Osteoblast (primary cell): ENCODE results near the gene GPATCH1. TPM values are rescaled to one million over a fixed set of nuclear protein-coding genes. Genes with fewer than 3 reads are reported as not detected.

ENCODE experiments used
- DNase-seq: peaks from one replicate; pipeline ENCODE4 v3.0.0; 2011; ENCODE audit warnings: low spot score, mixed read lengths; ENCODE audit not compliant: insufficient read length; ENCODE audit errors: missing footprints
- H2AFZ ChIP-seq: 2 replicates; pipeline ENCODE4 v1.6.0; 2011; ENCODE audit warnings: mild to moderate bottlenecking, low read length
- H3K27ac ChIP-seq: 2 replicates; pipeline ENCODE4 v1.5.1; 2011; ENCODE audit warnings: mild to moderate bottlenecking, low read depth, low read length, moderate library complexity
- H3K27me3 ChIP-seq: 2 replicates; pipeline ENCODE4 v1.6.0; 2012; ENCODE audit warnings: mild to moderate bottlenecking, control low read depth, inconsistent platforms, low read length, moderate library complexity; ENCODE audit not compliant: insufficient read depth
- H3K36me3 ChIP-seq: 2 replicates; pipeline ENCODE4 v1.5.1; 2011; ENCODE audit warnings: mild to moderate bottlenecking, low read length, control low read depth, moderate library complexity; ENCODE audit not compliant: insufficient read depth
- H3K4me1 ChIP-seq: 2 replicates; pipeline ENCODE4 v1.5.1; 2011; ENCODE audit warnings: mild to moderate bottlenecking, low read length, control low read depth, moderate library complexity; ENCODE audit not compliant: insufficient read depth
- H3K4me2 ChIP-seq: 2 replicates; pipeline ENCODE4 v1.6.0; 2011; ENCODE audit warnings: mild to moderate bottlenecking, low read length; ENCODE audit not compliant: insufficient read depth
- H3K4me3 ChIP-seq: fragments of 200-600 bp; sonication (generic); 3 replicates; pipeline ENCODE4 v1.5.1; 2012; ENCODE audit warnings: mild to moderate bottlenecking, low read length, inconsistent platforms; ENCODE audit not compliant: insufficient read depth
- H3K79me2 ChIP-seq: 2 replicates; pipeline ENCODE4 v1.6.0; 2012; ENCODE audit warnings: mild to moderate bottlenecking, low read length, control low read depth, inconsistent platforms; ENCODE audit not compliant: insufficient read depth
- H3K9me3 ChIP-seq: 2 replicates; pipeline ENCODE4 v1.5.1; 2011; ENCODE audit warnings: low read depth, low read length, control low read depth
- H4K20me1 ChIP-seq: 2 replicates; pipeline ENCODE4 v1.6.0; 2012; ENCODE audit warnings: mild to moderate bottlenecking, low read length, control low read depth; ENCODE audit not compliant: insufficient read depth
- CTCF ChIP-seq: IDR thresholded peaks from 2 replicates; pipeline ENCODE4 v1.5.1; 2011; ENCODE audit warnings: mild to moderate bottlenecking, low read depth, low read length, moderate library complexity; ENCODE audit errors: extremely low read depth
- total RNA-seq: library from RNA; depleted of rRNA; stranded (reverse); fragments of >200 nt; gene quantifications from 2 replicates; pipeline ENCODE4 v1.2.3, GENCODE V29; 2012

GPATCH1 gene
- total RNA-seq, 1 donor = 6.2 TPM

- no peaks in the 10 kb centered on the region for H3K27me3 ChIP-seq
- H3K27ac ChIP-seq = no peak overlapping the region
- no peak overlapping the region for H3K4me3 ChIP-seq
- no peaks in the 10 kb centered on the region for H3K36me3 ChIP-seq
- no peak overlapping the region for H3K4me2 ChIP-seq
- no peaks in the 10 kb centered on the region for H4K20me1 ChIP-seq
- H3K79me2 ChIP-seq = no peaks in the 10 kb centered on the region
- peak; percentile 17 for DNase-seq
- no peaks in the 10 kb centered on the region for H3K4me1 ChIP-seq
- H3K9me3 ChIP-seq = no peaks in the 10 kb centered on the region
- TF ChIP-seq CTCF = no peak
- no peak overlapping the region for H2AFZ ChIP-seq
These were observed 26.4 kb upstream of the GPATCH1 start for GRCh38 chr19:33054623-33055022.

- no peak overlapping the region for H3K27ac ChIP-seq
- H3K4me1 ChIP-seq = no peaks in the 10 kb centered on the region
- H4K20me1 ChIP-seq = no peaks in the 10 kb centered on the region
- H3K36me3 ChIP-seq = no peaks in the 10 kb centered on the region
- no peak overlapping the region for H3K4me3 ChIP-seq
- no peak overlapping the region for H2AFZ ChIP-seq
- no peaks in the 10 kb centered on the region for H3K79me2 ChIP-seq
- H3K4me2 ChIP-seq = no peak overlapping the region
- peak; percentile 69 for DNase-seq
- no peaks in the 10 kb centered on the region for H3K9me3 ChIP-seq
- TF ChIP-seq CTCF = no peak
- H3K27me3 ChIP-seq = no peaks in the 10 kb centered on the region
These were observed 25.3 kb upstream of the GPATCH1 start for GRCh38 chr19:33055718-33056117.

GRCh38 chr19:33060586-33060985, 20.4 kb upstream of the GPATCH1 start:
- no peak overlapping the region for H3K27ac ChIP-seq
- H3K4me1 ChIP-seq = no peaks in the 10 kb centered on the region
- TF ChIP-seq CTCF = no peak
- no peaks in the 10 kb centered on the region for H3K79me2 ChIP-seq
- no peaks in the 10 kb centered on the region for H3K36me3 ChIP-seq
- no peak overlapping the region for H3K4me2 ChIP-seq
- peaks cover 14% of the 10 kb centered on the region for H3K27me3 ChIP-seq
- H4K20me1 ChIP-seq = no peaks in the 10 kb centered on the region
- peak; percentile 42 for DNase-seq
- H2AFZ ChIP-seq = no peak overlapping the region
- no peaks in the 10 kb centered on the region for H3K9me3 ChIP-seq
- H3K4me3 ChIP-seq = no peak overlapping the region

- no peak overlapping the region for H3K4me3 ChIP-seq
- DNase-seq = peak; percentile 4
- H4K20me1 ChIP-seq = no peaks in the 10 kb centered on the region
- H2AFZ ChIP-seq = no peak overlapping the region
- no peaks in the 10 kb centered on the region for H3K9me3 ChIP-seq
- H3K36me3 ChIP-seq = no peaks in the 10 kb centered on the region
- no peak overlapping the region for H3K4me2 ChIP-seq
- no peak overlapping the region for H3K27ac ChIP-seq
- H3K27me3 ChIP-seq = peaks cover 14% of the 10 kb centered on the region
- no peaks in the 10 kb centered on the region for H3K79me2 ChIP-seq
- no peaks in the 10 kb centered on the region for H3K4me1 ChIP-seq
- no peak for TF ChIP-seq CTCF
These were observed 18.1 kb upstream of the GPATCH1 start for GRCh38 chr19:33062902-33063301.
